Measurements from ENCODE around the gene CDK17. TPM values are rescaled to one million over a fixed set of nuclear protein-coding genes. Genes with fewer than 3 reads are reported as not detected.
"Not testable (repeated sequence)": the region's sequence is repeated elsewhere in the genome, so short reads cannot be mapped to it uniquely, and the experiment has no call there.

The CDK17 gene
- total RNA-seq, 2 experiments from 2014 or later, result 28.4 to 29.0 TPM

GRCh38 chr12:96396914-96397313, 3.3 kb downstream of the CDK17 start:
- no peaks in the 10 kb centered on the region for H3K9me3 Mint-ChIP-seq
- POLR2A ChIA-PET, result interaction anchor here (1.0 to 1.3 kb wide), 2 partner anchors 82 to 116 kb away, joined by 3 read pairs; no protein-coding TSS in a partner anchor
- peaks cover 40% of the 10 kb centered on the region for H3K4me1 Mint-ChIP-seq (ENCODE audit: low read depth)
- CTCF ChIA-PET, result interaction anchor here (3.4 to 4.1 kb wide), 2 partner anchors 92 to 119 kb away, joined by 15 to 33 read pairs; partner anchors contain the start of gene CFAP54
- H3K27ac Mint-ChIP-seq, result no peak overlapping the region
- intact Hi-C loops (cut with micrococcal nuclease), result loop anchor here (5.0 to 10.0 kb wide), 3 partner anchors 35 to 155 kb away; no protein-coding TSS in a partner anchor
- no peak for TF ChIP-seq CTCF (IDR thresholded peaks at IDR 0.05)
- peaks cover 2% of the 10 kb centered on the region for H3K36me3 Mint-ChIP-seq (ENCODE audit: low read depth)
- no peaks in the 10 kb centered on the region for H3K27me3 Mint-ChIP-seq
- ATAC-seq (no peak), DNase-seq (no peak)
- H3K4me3 Mint-ChIP-seq, result peak overlapping the region; percentile 92

DNA sequence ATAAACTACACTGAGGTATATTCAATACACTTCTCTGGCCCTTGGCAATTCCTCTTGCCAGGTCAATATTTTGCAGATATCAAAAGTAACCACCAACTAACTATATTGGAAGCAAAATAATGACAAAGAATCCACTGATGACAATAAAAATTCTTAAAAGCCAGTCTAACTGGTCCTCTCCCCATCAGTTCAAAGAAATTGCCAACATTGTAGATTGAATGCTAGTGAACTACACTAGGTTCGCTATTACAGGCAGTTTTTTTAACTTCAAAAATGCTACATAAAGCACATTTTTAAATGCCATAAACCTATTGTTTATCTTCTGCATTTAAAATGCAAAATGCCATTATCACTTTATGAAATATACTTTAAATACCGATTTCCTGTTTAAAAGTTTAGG, 4.0 kb downstream of the CDK17 start:
- Mint-ChIP-seq H3K36me3 (ENCODE audit: low read depth) (peaks cover 3% of the 10 kb centered on the region), H3K27me3 (no peaks in the 10 kb centered on the region), H3K9me3 (no peaks in the 10 kb centered on the region), H3K4me3 (no peak overlapping the region), H3K4me1 (ENCODE audit: low read depth) (peaks cover 39% of the 10 kb centered on the region), H3K27ac (no peak overlapping the region)
- ATAC-seq (no peak), DNase-seq (no peak)
- POLR2A ChIA-PET, result interaction anchor here (0.5 to 1.0 kb wide), 2 partner anchors 116 to 1320 kb away, joined by 3 read pairs; no protein-coding TSS in a partner anchor
- no peak for TF ChIP-seq CTCF (IDR thresholded peaks at IDR 0.05)
- intact Hi-C loops (cut with micrococcal nuclease), result loop anchor here (5.0 to 10.0 kb wide), 3 partner anchors 36 to 154 kb away; no protein-coding TSS in a partner anchor
- CTCF ChIA-PET, result no interaction called here

DNA sequence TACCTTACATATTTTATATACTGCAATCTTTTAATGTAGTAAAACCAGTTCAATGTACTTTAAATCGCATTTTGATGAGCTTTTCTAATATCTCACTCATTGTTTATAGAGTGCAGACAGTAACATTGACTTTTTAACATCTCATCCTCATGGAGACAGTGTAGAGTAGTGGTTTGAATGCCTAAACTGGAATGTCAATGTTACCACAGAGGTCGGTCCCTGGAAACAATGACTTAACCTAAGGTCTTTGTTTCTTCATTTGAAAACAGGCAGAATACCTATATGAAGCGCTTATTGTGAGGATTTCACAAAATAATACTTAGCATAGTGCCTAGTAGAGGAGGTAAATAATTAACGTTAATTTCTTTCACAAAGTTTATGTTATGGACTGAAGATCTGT, 5.0 kb downstream of the CDK17 start:
- DNase-seq, result no peak
- H3K27ac Mint-ChIP-seq, result no peak overlapping the region
- H3K9me3 Mint-ChIP-seq, result no peaks in the 10 kb centered on the region
- CTCF ChIA-PET, result no interaction called here
- peaks cover 3% of the 10 kb centered on the region for H3K36me3 Mint-ChIP-seq (ENCODE audit: low read depth)
- ATAC-seq, result no peak
- no peaks in the 10 kb centered on the region for H3K27me3 Mint-ChIP-seq
- POLR2A ChIA-PET, result interaction anchor here (0.6 kb wide), 1 partner anchor 97 kb away, joined by 3 read pairs; no protein-coding TSS in a partner anchor
- intact Hi-C loops (cut with micrococcal nuclease), result loop anchor here (5.0 to 10.0 kb wide), 3 partner anchors 37 to 153 kb away; no protein-coding TSS in a partner anchor
- peaks cover 42% of the 10 kb centered on the region for H3K4me1 Mint-ChIP-seq (ENCODE audit: low read depth)
- no peak overlapping the region for H3K4me3 Mint-ChIP-seq
- TF ChIP-seq CTCF (IDR thresholded peaks at IDR 0.05), result no peak

DNA sequence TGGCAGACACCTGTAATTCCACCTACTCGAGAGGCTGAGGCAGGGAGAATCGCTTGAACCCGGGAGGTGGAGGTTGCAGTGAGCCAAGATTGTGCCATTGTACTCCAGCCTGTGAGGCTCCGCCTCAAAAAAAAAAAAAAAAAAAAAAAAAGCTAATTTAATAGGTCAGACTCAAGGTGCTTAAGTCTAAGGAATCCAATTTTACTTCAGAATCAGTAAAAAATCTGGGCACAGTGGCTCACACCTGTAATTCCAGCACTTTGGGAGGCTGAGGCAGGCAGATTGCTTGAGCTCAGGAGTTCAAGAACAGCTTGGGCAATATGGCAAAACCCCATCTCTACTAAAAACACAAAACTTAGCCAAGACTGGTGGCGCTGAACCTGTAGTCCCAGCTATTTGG, 7.0 kb downstream of the CDK17 start:
- ATAC-seq; H3K4me3 Mint-ChIP-seq; H3K36me3 Mint-ChIP-seq (ENCODE audit: low read depth); H3K27ac Mint-ChIP-seq; H3K9me3 Mint-ChIP-seq; DNase-seq; H3K27me3 Mint-ChIP-seq: not testable (repeated sequence)
- ChIA-PET POLR2A (interaction anchor here (0.7 to 1.0 kb wide), 3 partner anchors 25 to 57 kb away, joined by 3 read pairs; no protein-coding TSS in a partner anchor), CTCF (interaction anchor here (0.5 to 1.6 kb wide), 3 partner anchors 19 to 69 kb away, joined by 3 to 4 read pairs (median 3); no protein-coding TSS in a partner anchor)
- peaks cover 52% of the 10 kb centered on the region for H3K4me1 Mint-ChIP-seq (ENCODE audit: low read depth)
- intact Hi-C loops (cut with micrococcal nuclease), result loop anchor here (10.0 kb wide), 1 partner anchor 98 kb away; no protein-coding TSS in a partner anchor

DNA sequence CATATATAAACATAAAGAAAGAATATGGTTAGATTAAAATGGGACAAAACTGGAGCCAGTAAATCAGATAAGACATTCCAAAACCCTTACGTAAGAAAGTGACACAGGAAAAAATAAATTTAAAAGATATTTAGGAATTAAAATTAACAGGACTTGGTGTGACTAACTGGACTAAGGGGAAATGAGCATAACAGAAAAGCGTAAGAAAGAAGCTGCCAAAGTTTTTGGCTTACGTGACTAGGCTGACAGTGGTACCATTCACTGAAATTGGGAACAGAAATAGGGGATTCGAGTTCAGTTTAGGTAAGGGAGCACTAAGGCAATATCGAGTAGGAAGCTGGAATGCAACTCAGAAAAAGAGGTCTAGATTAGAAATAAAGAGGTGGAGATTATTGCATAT, 7.8 kb downstream of the CDK17 start:
- peaks cover 10% of the 10 kb centered on the region for H3K36me3 Mint-ChIP-seq (ENCODE audit: low read depth)
- no peaks in the 10 kb centered on the region for H3K27me3 Mint-ChIP-seq
- intact Hi-C loops (cut with micrococcal nuclease), result loop anchor here (10.0 kb wide), 1 partner anchor 98 kb away; no protein-coding TSS in a partner anchor
- no peak overlapping the region for H3K4me3 Mint-ChIP-seq
- no peak for DNase-seq
- ATAC-seq, result no peak
- no peak overlapping the region for H3K27ac Mint-ChIP-seq
- CTCF ChIA-PET, result interaction anchor here (1.6 kb wide), 1 partner anchor 22 kb away, joined by 4 read pairs; no protein-coding TSS in a partner anchor
- H3K9me3 Mint-ChIP-seq, result peaks cover 2% of the 10 kb centered on the region
- TF ChIP-seq CTCF (IDR thresholded peaks at IDR 0.05), result no peak
- POLR2A ChIA-PET, result no interaction called here
- H3K4me1 Mint-ChIP-seq (ENCODE audit: low read depth), result peaks cover 52% of the 10 kb centered on the region

Data from activated CD8-positive, alpha-beta T cell treated with anti-CD3 and anti-CD28 coated beads for 36 hours (primary cell).